Measurements from ENCODE around the gene GPR137B. TPM values are rescaled to one million over a fixed set of nuclear protein-coding genes. Genes with fewer than 3 reads are reported as not detected.
"Not testable (repeated sequence)": the region's sequence is repeated elsewhere in the genome, so short reads cannot be mapped to it uniquely, and the experiment has no call there.

Gene GPR137B
- total RNA-seq = 18.6 TPM
- 10 to 100 TPM in 1 of 4 donors, 1 to 10 TPM in 3; 5.2 to 13.9 (median 6.8) TPM for polyA plus RNA-seq

DNA sequence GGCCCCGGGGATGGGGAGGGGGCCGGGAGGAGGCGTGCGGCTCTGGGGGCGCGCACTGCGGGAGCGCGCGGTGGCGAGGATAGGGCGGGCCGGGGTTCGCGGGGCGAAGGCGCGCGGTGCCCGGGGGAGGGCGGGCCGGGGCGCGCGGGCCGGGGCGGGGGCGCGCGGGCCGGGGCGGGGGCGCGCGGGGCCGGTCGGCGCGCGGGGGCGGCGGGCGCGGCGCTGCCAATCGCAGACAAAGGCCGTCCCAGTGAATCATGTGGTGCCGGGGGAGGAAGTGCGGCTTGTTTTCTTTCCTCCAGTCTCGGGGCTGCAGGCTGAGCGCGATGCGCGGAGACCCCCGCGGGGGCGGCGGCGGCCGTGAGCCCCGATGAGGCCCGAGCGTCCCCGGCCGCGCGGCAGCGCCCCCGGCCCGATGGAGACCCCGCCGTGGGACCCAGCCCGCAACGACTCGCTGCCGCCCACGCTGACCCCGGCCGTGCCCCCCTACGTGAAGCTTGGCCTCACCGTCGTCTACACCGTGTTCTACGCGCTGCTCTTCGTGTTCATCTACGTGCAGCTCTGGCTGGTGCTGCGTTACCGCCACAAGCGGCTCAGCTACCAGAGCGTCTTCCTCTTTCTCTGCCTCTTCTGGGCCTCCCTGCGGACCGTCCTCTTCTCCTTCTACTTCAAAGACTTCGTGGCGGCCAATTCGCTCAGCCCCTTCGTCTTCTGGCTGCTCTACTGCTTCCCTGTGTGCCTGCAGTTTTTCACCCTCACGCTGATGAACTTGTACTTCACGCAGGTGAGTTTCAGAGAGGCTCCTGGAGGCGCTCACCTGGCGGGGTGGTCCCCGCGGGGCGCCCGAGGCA lies at the start of gene GPR137B:
Gene GPR137B (plus strand): TSS at position 287 of the 851 bp plus-strand sequence. CDS start 84 bp downstream, at position 371.
- peak within 1 kb of the TSS; percentile 72 to 92 (median 84) for H3K27ac Mint-ChIP-seq
- H3K27me3 Mint-ChIP-seq = peaks cover 25% of the 10 kb centered on the region
- no peaks in the 10 kb centered on the region for H3K9me3 Mint-ChIP-seq
- peak; percentile 67 to 69 for ATAC-seq (ENCODE audit: low read depth in 2 of 2)
- Histone ChIP-seq H3K36me3 (ENCODE audit: control insufficient read depth, insufficient read depth, low read length) (no peaks in the 10 kb centered on the region), H3K9me3 (ENCODE audit: control insufficient read depth in 2 of 2, low read length in 2 of 2) (no peaks in the 10 kb centered on the region), H3K4me1 (ENCODE audit: control insufficient read depth, insufficient read depth, low read length, poor library complexity, severe bottlenecking) (peaks cover 28% of the 10 kb centered on the region), H3K27me3 (ENCODE audit: control insufficient read depth, insufficient read depth, low read length) (peaks cover 10% of the 10 kb centered on the region), H3K27ac (ENCODE audit: insufficient read depth, low read length, poor library complexity, severe bottlenecking) (no peak within 1 kb of the TSS), H3K4me3 (ENCODE audit: low read depth, low read length) (peak within 1 kb of the TSS; percentile 82)
- peak; percentile 33 to 59 (median 43) for DNase-seq
- peak within 1 kb of the TSS; percentile 93 to 99 (median 97) for H3K4me3 Mint-ChIP-seq
- peaks cover 7% of the 10 kb centered on the region for H3K36me3 Mint-ChIP-seq
- H3K4me1 Mint-ChIP-seq = peaks cover 14 to 49% (median 23%) of the 10 kb centered on the region in 4 donors

GRCh38 chr1:236092899-236093298 lies 49.4 kb upstream of the GPR137B start:
- Histone ChIP-seq H3K9me3 (ENCODE audit: control insufficient read depth in 2 of 2, low read length in 2 of 2) (peaks cover 2 to 5% of the 10 kb centered on the region in 2 experiments), H3K27ac (ENCODE audit: insufficient read depth, low read length, poor library complexity, severe bottlenecking) (no peak overlapping the region), H3K27me3 (ENCODE audit: control insufficient read depth, insufficient read depth, low read length) (no peaks in the 10 kb centered on the region), H3K4me3 (ENCODE audit: low read depth, low read length) (no peak overlapping the region), H3K4me1 (ENCODE audit: control insufficient read depth, insufficient read depth, low read length, poor library complexity, severe bottlenecking) (no peaks in the 10 kb centered on the region), H3K36me3 (ENCODE audit: control insufficient read depth, insufficient read depth, low read length) (no peaks in the 10 kb centered on the region)
- ATAC-seq (ENCODE audit: low read depth in 2 of 2) = no peak
- Mint-ChIP-seq H3K27ac (no peak overlapping the region), H3K9me3 (peaks cover 0 to 9% (median 0%) of the 10 kb centered on the region in 7 donors), H3K4me3 (no peak overlapping the region), H3K27me3 (peaks cover 16% of the 10 kb centered on the region), H3K4me1 (no peaks in the 10 kb centered on the region), H3K36me3 (no peaks in the 10 kb centered on the region)
- DNase-seq = no peak

- Mint-ChIP-seq H3K27me3 (peaks cover 16% of the 10 kb centered on the region), H3K27ac (peak overlapping the region in 1 of 3 donors; percentile 23), H3K4me3 (peak overlapping the region in 1 of 4 donors; percentile 35), H3K4me1 (no peaks in the 10 kb centered on the region), H3K36me3 (no peaks in the 10 kb centered on the region), H3K9me3 (peaks cover 0 to 7% (median 0%) of the 10 kb centered on the region in 7 donors)
- H3K4me3 ChIP-seq (ENCODE audit: low read depth, low read length) = no peak overlapping the region
- H3K27ac ChIP-seq (ENCODE audit: insufficient read depth, low read length, poor library complexity, severe bottlenecking) = no peak overlapping the region
- no peaks in the 10 kb centered on the region for H3K4me1 ChIP-seq (ENCODE audit: control insufficient read depth, insufficient read depth, low read length, poor library complexity, severe bottlenecking)
- DNase-seq (no peak), ATAC-seq (ENCODE audit: low read depth in 2 of 2) (no peak)
- no peaks in the 10 kb centered on the region for H3K27me3 ChIP-seq (ENCODE audit: control insufficient read depth, insufficient read depth, low read length)
- no peaks in the 10 kb centered on the region for H3K36me3 ChIP-seq (ENCODE audit: control insufficient read depth, insufficient read depth, low read length)
- peaks cover 2 to 5% of the 10 kb centered on the region in 2 experiments for H3K9me3 ChIP-seq (ENCODE audit: control insufficient read depth in 2 of 2, low read length in 2 of 2)
These were observed 46.4 kb upstream of the GPR137B start for GRCh38 chr1:236095705-236096520.

DNA sequence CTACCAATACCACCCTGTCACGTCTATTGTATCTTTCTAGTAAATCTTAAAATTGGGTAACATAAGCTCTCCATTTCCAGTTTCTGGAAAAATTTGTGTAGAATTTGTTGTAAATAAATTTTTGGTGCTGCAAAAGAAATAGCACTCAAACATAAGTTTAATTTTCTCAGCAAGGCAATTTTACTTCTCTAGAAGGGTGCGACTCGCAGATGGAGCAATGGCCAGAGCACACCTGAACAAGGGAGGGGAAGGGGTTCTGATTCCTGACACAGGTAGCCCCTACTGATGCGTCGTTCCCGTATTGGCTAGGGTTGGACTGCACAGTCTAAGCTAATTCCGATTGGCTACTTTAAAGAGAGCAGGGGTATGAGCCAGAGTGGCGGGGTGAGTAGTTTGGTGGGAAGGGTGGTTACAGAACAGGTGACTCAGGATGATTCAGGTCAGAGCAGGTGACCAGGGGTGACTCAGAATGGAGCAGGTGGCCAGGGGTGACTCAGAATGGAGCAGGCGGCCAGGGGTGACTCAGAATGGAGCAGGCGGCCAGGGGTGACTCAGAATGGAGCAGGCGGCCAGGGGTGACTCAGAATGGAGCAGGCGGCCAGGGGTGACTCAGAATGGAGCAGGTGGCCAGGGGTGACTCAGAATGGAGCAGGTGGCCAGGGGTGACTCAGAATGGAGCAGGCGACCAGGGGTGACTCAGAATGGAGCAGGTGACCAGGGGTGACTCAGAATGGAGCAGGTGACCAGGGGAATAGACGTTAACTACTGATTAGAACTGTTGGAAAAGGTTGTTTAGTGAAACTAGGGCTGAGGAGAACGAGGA lies 45.5 kb upstream of the GPR137B start:
- peak overlapping the region; percentile 38 for H3K27ac ChIP-seq (ENCODE audit: insufficient read depth, low read length, poor library complexity, severe bottlenecking)
- not testable (repeated sequence) for H3K4me1 ChIP-seq (ENCODE audit: control insufficient read depth, insufficient read depth, low read length, poor library complexity, severe bottlenecking); ATAC-seq (ENCODE audit: low read depth in 2 of 2); H3K9me3 Mint-ChIP-seq; H3K9me3 ChIP-seq (ENCODE audit: control insufficient read depth in 2 of 2, low read length in 2 of 2); H3K4me3 ChIP-seq (ENCODE audit: low read depth, low read length); H3K4me1 Mint-ChIP-seq; H3K36me3 ChIP-seq (ENCODE audit: control insufficient read depth, insufficient read depth, low read length); H3K4me3 Mint-ChIP-seq; H3K27me3 ChIP-seq (ENCODE audit: control insufficient read depth, insufficient read depth, low read length); H3K36me3 Mint-ChIP-seq
- peak in 2 of 3 donors; percentile 25 to 60 for DNase-seq
- Mint-ChIP-seq H3K27ac (peak overlapping the region in 1 of 3 donors; percentile 93), H3K27me3 (peaks cover 12% of the 10 kb centered on the region)

GRCh38 chr1:236098267-236098666 lies 44.1 kb upstream of the GPR137B start:
- no peak overlapping the region for H3K4me3 ChIP-seq (ENCODE audit: low read depth, low read length)
- no peak overlapping the region for H3K27ac Mint-ChIP-seq
- peaks cover 2 to 5% of the 10 kb centered on the region in 2 experiments for H3K9me3 ChIP-seq (ENCODE audit: control insufficient read depth in 2 of 2, low read length in 2 of 2)
- H3K9me3 Mint-ChIP-seq = peaks cover 0 to 7% (median 0%) of the 10 kb centered on the region in 7 donors
- H3K4me1 Mint-ChIP-seq = no peaks in the 10 kb centered on the region
- no peak for DNase-seq
- H3K4me3 Mint-ChIP-seq = no peak overlapping the region
- peaks cover 4% of the 10 kb centered on the region for H3K27me3 Mint-ChIP-seq
- ATAC-seq (ENCODE audit: low read depth in 2 of 2) = no peak
- H3K27ac ChIP-seq (ENCODE audit: insufficient read depth, low read length, poor library complexity, severe bottlenecking) = no peak overlapping the region
- H3K4me1 ChIP-seq (ENCODE audit: control insufficient read depth, insufficient read depth, low read length, poor library complexity, severe bottlenecking) = no peaks in the 10 kb centered on the region
- H3K36me3 Mint-ChIP-seq = no peaks in the 10 kb centered on the region
- H3K36me3 ChIP-seq (ENCODE audit: control insufficient read depth, insufficient read depth, low read length) = no peaks in the 10 kb centered on the region
- H3K27me3 ChIP-seq (ENCODE audit: control insufficient read depth, insufficient read depth, low read length) = no peaks in the 10 kb centered on the region

DNA sequence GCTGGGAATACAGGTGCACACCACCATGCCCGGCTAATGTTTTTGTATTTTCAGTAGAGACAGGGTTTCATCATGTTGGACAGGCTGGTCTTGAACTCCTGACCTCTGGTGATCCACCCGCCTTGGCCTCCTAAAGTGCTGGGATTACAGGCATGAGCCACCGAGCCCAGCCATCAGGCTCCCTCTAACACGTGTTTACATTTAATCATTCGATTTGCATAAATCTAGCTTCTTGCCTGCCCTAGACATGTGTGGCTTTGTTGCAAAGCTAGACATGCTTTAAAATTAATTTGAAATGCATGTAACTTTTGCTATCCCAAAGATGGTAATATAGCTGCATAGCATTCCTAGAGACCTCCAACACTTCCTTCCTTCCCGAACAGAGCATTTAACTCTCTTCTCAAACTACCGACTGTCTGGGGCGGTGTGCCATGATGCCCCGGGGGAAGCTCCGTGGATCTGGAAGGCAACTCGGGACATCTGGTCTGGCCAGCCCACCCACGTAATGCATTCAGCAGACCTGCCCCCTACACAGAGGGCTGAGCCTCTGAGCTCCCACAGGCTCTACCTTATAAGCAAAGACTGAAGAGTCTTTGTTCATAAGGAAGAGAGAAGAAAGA lies 42.9 kb upstream of the GPR137B start:
- Mint-ChIP-seq H3K27ac (no peak overlapping the region), H3K4me1 (peaks cover 0 to 6% (median 2%) of the 10 kb centered on the region in 4 donors), H3K9me3 (peaks cover 0 to 7% (median 0%) of the 10 kb centered on the region in 7 donors), H3K4me3 (no peak overlapping the region), H3K27me3 (peaks cover 10% of the 10 kb centered on the region), H3K36me3 (no peaks in the 10 kb centered on the region)
- H3K4me1 ChIP-seq (ENCODE audit: control insufficient read depth, insufficient read depth, low read length, poor library complexity, severe bottlenecking) = no peaks in the 10 kb centered on the region
- H3K36me3 ChIP-seq (ENCODE audit: control insufficient read depth, insufficient read depth, low read length) = no peaks in the 10 kb centered on the region
- ATAC-seq (ENCODE audit: low read depth in 2 of 2) (no peak), DNase-seq (no peak)
- no peak overlapping the region for H3K4me3 ChIP-seq (ENCODE audit: low read depth, low read length)
- no peaks in the 10 kb centered on the region for H3K27me3 ChIP-seq (ENCODE audit: control insufficient read depth, insufficient read depth, low read length)
- H3K9me3 ChIP-seq (ENCODE audit: control insufficient read depth in 2 of 2, low read length in 2 of 2) = peaks cover 2 to 5% of the 10 kb centered on the region in 2 experiments
- H3K27ac ChIP-seq (ENCODE audit: insufficient read depth, low read length, poor library complexity, severe bottlenecking) = no peak overlapping the region

DNA sequence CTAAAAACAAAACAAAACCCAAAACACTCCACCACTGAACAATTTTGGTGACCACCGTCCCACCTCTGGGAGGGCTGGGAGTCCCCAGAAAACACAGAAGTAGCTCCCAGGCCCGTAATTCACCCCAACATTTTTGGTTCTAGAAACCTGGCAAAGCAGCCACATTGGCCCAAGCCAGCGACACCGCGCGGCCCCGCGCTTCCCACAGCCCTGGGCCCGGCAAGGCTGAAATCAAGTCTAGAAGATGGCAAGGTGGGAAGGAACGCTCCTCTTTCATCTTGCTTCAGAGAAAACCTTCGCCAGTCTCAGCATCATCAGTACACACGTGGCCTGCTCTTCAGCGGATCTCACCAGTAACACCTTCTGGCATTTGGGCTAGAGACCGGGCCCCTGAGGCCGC lies 41.5 kb upstream of the GPR137B start:
- Mint-ChIP-seq H3K27me3 (peaks cover 7% of the 10 kb centered on the region), H3K9me3 (peaks cover 0 to 7% (median 0%) of the 10 kb centered on the region in 7 donors), H3K4me3 (no peak overlapping the region), H3K4me1 (peaks cover 0 to 6% (median 2%) of the 10 kb centered on the region in 4 donors), H3K27ac (no peak overlapping the region), H3K36me3 (no peaks in the 10 kb centered on the region)
- Histone ChIP-seq H3K4me1 (ENCODE audit: control insufficient read depth, insufficient read depth, low read length, poor library complexity, severe bottlenecking) (no peaks in the 10 kb centered on the region), H3K9me3 (ENCODE audit: control insufficient read depth in 2 of 2, low read length in 2 of 2) (peaks cover 2 to 5% of the 10 kb centered on the region in 2 experiments), H3K27me3 (ENCODE audit: control insufficient read depth, insufficient read depth, low read length) (no peaks in the 10 kb centered on the region), H3K4me3 (ENCODE audit: low read depth, low read length) (no peak overlapping the region), H3K36me3 (ENCODE audit: control insufficient read depth, insufficient read depth, low read length) (no peaks in the 10 kb centered on the region), H3K27ac (ENCODE audit: insufficient read depth, low read length, poor library complexity, severe bottlenecking) (no peak overlapping the region)
- DNase-seq (no peak), ATAC-seq (ENCODE audit: low read depth in 2 of 2) (no peak)

Data from CD4-positive, CD25-positive, alpha-beta regulatory T cell (primary cell).